Coronary artery (tissue), 2 donors: ENCODE results near the gene MYO18B.

Source experiments
- DNase-seq: peaks from one replicate; pipeline ENCODE4 v3.0.0-alpha.2; 2017; ENCODE audit warnings: low spot score
- H3K27ac ChIP-seq, 2 donors: fragments of 200-600 bp; sonication (generic); one replicate each; pipeline ENCODE4 v1.5.1; 2016 to 2019
- H3K4me3 ChIP-seq: fragments of 200-600 bp; sonication (generic); 2 replicates; pipeline ENCODE4 v1.5.1; 2016; ENCODE audit warnings: mild to moderate bottlenecking, moderate library complexity
- TF ChIP-seq, protein P1 (sequence below): fragments of 200-600 bp; sonication (generic); IDR thresholded peaks from one replicate; pipeline ENCODE4 v1.5.1; 2019; ENCODE audit warnings: antibody characterized with exemption

Gene MYO18B

DNA sequence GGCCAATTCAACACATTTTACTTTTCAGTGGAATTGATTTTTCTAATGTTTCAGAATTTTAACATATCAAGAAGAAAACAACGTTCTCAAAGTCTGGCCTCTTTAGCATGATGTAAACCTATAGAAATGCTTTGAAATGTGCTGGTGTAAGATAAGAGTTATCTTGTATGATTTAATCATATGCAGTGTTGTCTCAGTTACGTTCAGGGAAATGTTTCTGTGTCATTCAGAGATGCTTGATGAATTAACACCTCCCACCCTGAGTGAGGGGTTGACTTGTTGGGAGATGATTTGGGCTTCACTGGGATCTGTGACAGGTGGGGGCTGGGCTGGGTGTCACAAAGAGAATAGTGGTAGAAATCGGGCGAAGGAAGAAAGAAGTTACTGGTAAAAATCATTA is 15.7 kb upstream of the MYO18B start:
- TF ChIP-seq, protein P1, sequence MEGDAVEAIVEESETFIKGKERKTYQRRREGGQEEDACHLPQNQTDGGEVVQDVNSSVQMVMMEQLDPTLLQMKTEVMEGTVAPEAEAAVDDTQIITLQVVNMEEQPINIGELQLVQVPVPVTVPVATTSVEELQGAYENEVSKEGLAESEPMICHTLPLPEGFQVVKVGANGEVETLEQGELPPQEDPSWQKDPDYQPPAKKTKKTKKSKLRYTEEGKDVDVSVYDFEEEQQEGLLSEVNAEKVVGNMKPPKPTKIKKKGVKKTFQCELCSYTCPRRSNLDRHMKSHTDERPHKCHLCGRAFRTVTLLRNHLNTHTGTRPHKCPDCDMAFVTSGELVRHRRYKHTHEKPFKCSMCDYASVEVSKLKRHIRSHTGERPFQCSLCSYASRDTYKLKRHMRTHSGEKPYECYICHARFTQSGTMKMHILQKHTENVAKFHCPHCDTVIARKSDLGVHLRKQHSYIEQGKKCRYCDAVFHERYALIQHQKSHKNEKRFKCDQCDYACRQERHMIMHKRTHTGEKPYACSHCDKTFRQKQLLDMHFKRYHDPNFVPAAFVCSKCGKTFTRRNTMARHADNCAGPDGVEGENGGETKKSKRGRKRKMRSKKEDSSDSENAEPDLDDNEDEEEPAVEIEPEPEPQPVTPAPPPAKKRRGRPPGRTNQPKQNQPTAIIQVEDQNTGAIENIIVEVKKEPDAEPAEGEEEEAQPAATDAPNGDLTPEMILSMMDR, result no peak
- no peak overlapping the region for H3K27ac ChIP-seq
- no peak overlapping the region for H3K4me3 ChIP-seq
- DNase-seq, result no peak

DNA sequence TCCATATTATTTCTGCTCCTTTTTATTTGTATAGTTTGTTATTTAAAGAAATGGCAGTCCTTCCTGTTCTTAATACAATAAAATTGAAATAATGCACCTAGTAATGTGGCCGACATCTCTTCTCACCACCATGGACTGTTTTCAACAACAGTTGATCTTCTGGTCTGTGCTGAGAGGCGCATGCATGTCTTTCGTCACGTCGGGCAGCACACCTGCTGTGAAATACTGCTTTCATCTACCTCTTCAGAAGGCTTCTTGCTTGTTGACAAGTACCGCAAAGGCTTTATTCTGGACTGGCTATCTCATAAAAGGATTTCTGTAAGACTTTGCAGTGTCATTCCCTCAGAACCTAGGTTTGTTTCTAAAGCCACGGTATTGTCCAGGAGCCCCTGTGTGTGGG is 13.9 kb upstream of the MYO18B start:
- TF ChIP-seq, protein P1, result no peak
- H3K27ac ChIP-seq, result no peak overlapping the region
- no peak for DNase-seq

DNA sequence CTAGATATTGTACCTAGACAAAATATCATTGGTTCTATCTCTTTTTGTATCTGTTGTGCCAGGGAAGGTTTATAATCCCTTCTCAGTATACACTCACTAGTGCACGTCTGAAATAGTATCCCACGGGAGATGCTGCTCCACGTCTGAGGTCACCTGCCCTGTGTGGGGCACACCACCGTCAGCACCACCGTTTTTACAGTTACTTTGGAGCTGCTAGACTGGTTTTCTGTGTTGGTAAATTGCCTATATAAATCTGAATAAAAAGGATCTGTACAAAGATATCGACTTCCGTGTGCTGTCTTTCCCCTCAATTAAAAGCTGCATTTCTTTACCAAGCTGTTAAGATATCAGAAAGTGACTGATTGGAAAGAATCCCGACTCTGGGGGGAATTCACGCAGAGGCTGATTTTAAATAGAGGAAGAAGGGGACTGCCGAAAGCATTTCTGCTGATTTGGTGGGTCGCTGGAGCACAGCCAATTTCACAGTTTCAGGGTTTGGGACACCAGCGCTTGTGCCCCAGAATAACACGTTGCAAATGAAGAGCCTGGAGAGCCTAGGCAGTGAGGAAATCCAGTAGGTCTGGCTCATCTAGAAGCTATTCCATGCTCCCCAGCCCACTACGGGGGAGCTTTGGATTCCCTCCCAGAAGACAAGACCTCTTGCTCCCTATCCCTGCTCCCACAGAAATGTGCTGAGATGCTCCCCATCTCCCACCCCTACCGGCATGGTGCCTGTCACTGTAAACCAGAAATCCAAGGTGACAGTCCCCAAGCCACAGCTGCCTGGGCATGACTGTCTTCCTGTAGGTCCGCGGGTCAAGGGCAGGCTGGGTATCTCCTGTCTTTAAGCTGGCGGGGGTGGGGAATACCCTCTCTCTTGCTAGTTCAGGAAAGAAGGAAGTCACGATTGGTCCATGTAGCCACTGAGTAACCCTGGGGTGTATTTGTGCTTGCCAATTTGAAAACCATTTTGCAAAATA is 12.7 kb upstream of the MYO18B start:
- no peak overlapping the region for H3K4me3 ChIP-seq
- no peak overlapping the region for H3K27ac ChIP-seq
- TF ChIP-seq, protein P1, result no peak
- no peak for DNase-seq

More for the DNA sequence above, 13.9 kb upstream of the MYO18B start:
- H3K4me3 ChIP-seq, result no peak overlapping the region

DNA sequence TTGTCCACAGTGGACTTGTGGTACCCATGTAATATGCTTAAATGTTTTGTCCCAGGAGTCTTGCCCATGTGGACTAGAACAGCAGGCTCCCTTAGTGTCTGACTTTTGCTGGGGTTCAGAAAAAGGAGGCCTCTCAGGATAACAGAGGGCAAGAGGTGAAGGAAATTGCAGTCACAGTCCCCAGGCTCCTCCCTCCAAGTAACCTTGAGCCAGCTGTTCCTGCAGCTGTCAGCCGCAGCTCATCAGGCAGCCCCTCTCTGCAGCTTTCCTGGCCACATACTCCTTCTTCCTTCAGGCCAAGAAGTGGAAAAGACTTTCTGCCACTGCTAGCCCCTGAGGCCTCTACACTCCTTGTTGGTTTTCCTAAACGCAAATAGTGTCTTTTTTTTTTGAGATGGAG is 6.3 kb upstream of the MYO18B start:
- TF ChIP-seq, protein P1, result no peak
- DNase-seq, result no peak
- Histone ChIP-seq H3K4me3 (no peak overlapping the region), H3K27ac (no peak overlapping the region)

DNA sequence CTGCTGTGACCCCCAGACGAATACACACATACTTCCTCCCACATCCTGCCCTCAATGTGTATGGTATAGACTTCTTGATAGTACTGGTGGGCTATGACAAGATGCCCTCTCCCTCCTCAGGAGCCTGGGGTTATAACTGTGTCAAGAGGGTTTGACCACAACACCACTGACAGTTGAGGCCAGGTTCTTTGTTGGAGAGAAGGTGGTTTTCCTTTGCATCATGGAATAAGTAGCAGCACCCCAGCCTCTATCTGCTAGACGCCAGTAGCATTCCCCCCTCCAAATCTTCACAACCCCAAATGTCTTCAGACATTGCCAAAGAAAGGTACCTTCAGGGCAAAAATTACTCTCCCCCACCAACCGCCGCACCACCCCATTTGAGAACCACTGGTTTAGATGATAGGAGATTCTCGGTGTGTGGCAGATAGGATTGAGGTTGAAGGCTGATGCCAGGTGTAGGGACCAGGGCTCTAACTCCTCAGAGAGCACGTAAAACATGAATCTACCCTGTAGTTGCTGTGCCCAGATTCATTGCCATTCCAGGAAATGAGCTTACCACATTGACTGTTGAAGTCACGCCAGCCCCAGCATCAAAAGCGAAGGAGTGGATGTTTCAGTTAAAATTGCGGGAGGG is 5.5 kb upstream of the MYO18B start:
- Histone ChIP-seq H3K27ac (no peak overlapping the region), H3K4me3 (no peak overlapping the region)
- no peak for DNase-seq
- TF ChIP-seq, protein P1, result no peak

DNA sequence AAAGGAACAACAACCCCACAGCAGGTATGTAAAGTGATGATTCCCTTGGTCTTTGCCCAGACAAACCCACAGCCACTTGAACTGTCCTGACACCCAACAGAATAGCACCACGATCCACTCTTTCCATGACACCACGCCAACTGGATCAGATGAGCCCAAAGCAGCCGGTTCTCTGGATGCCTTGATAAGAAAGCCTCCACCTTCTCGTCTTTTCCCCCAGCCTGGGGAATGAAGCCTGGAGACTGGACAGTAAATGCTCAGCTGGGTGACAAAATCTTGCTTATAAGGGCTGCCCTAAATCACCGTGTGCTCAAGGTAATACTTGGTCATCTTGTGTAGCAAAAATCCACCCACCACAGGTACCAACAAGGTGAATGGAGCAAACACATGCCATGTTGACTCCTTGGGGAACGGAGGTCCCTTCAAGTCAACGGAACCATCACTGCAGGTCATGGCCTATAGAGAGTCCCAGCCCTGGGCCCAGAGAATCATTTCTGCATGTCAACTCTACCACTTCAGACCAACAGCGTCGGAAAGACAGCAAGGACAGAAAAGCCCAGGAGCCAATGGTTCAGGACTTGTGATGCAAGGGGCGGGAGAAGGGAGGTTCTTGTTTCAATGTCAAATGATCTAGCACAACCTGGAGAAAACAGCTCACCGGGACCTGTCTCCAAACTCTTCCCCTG is 2.2 kb upstream of the MYO18B start:
- no peak overlapping the region for H3K27ac ChIP-seq
- TF ChIP-seq, protein P1, result no peak
- no peak overlapping the region for H3K4me3 ChIP-seq
- no peak for DNase-seq
